ENCODE results near the gene CACNA1I. TPM values are rescaled to one million over a fixed set of nuclear protein-coding genes. Genes with fewer than 3 reads are reported as not detected.

The CACNA1I gene
- total RNA-seq, 4 donors from 2014 or later: under 0.01 to 0.15 TPM; not detected in 2

- no peaks in the 10 kb centered on the region for H3K27me3 ChIP-seq
- H3K4me1 ChIP-seq: peaks cover 12 to 38% of the 10 kb centered on the region in 2 donors
- H3K4me3 ChIP-seq: no peak overlapping the region
- no peak for TF ChIP-seq CTCF (IDR thresholded peaks at IDR 0.05)
- no peak for TF ChIP-seq POLR2A (IDR thresholded peaks at IDR 0.05)
- peak overlapping the region; percentile 98 to 99 for H3K27ac ChIP-seq
- DNase-seq: no peak
- H3K9me3 ChIP-seq: no peaks in the 10 kb centered on the region
- intact Hi-C loops (cut with DNase I; ENCODE audit: low total_unique reads): no loop called here
- no peaks in the 10 kb centered on the region for H3K36me3 ChIP-seq
Observed at GRCh38 chr22:39524753-39525657, 45.5 kb upstream of the CACNA1I start.

- H3K27me3 ChIP-seq: no peaks in the 10 kb centered on the region
- no peak for DNase-seq
- intact Hi-C loops (cut with DNase I; ENCODE audit: low total_unique reads): no loop called here
- no peaks in the 10 kb centered on the region for H3K36me3 ChIP-seq
- H3K9me3 ChIP-seq: no peaks in the 10 kb centered on the region
- TF ChIP-seq POLR2A (IDR thresholded peaks at IDR 0.05) (no peak), CTCF (IDR thresholded peaks at IDR 0.05) (no peak)
- no peak overlapping the region for H3K4me3 ChIP-seq
- peaks cover 12 to 38% of the 10 kb centered on the region in 2 donors for H3K4me1 ChIP-seq
- H3K27ac ChIP-seq: peak overlapping the region in 1 of 2 donors; percentile 5
Observed at GRCh38 chr22:39525658-39525975, 44.9 kb upstream of the CACNA1I start.

- H3K27ac ChIP-seq: no peak overlapping the region
- DNase-seq: no peak
- no peaks in the 10 kb centered on the region for H3K9me3 ChIP-seq
- peaks cover 12 to 44% of the 10 kb centered on the region in 2 donors for H3K4me1 ChIP-seq
- H3K27me3 ChIP-seq: no peaks in the 10 kb centered on the region
- H3K4me3 ChIP-seq: no peak overlapping the region
- no peaks in the 10 kb centered on the region for H3K36me3 ChIP-seq
- TF ChIP-seq POLR2A (IDR thresholded peaks at IDR 0.05) (no peak), CTCF (IDR thresholded peaks at IDR 0.05) (no peak)
- intact Hi-C loops (cut with DNase I; ENCODE audit: low total_unique reads): no loop called here
Observed at GRCh38 chr22:39526736-39527171, 43.8 kb upstream of the CACNA1I start.

GRCh38 chr22:39527481-39527961, 43.0 kb upstream of the CACNA1I start:
- H3K4me1 ChIP-seq: peaks cover 11 to 42% of the 10 kb centered on the region in 2 donors
- no peak overlapping the region for H3K4me3 ChIP-seq
- H3K9me3 ChIP-seq: no peaks in the 10 kb centered on the region
- H3K27me3 ChIP-seq: no peaks in the 10 kb centered on the region
- TF ChIP-seq CTCF (IDR thresholded peaks at IDR 0.05) (no peak), POLR2A (IDR thresholded peaks at IDR 0.05) (no peak)
- peak overlapping the region; percentile 5 to 9 for H3K27ac ChIP-seq
- no peak for DNase-seq
- intact Hi-C loops (cut with DNase I; ENCODE audit: low total_unique reads): no loop called here
- H3K36me3 ChIP-seq: no peaks in the 10 kb centered on the region

- Histone ChIP-seq H3K36me3 (no peaks in the 10 kb centered on the region), H3K4me3 (no peak overlapping the region), H3K4me1 (peaks cover 8 to 37% of the 10 kb centered on the region in 2 donors), H3K27me3 (no peaks in the 10 kb centered on the region), H3K27ac (peak overlapping the region; percentile 32 to 51), H3K9me3 (no peaks in the 10 kb centered on the region)
- no peak for TF ChIP-seq CTCF (IDR thresholded peaks at IDR 0.05)
- no peak for TF ChIP-seq POLR2A (IDR thresholded peaks at IDR 0.05)
- intact Hi-C loops (cut with DNase I; ENCODE audit: low total_unique reads): no loop called here
- no peak for DNase-seq
Observed at GRCh38 chr22:39528080-39528661, 42.4 kb upstream of the CACNA1I start.
